GM10248 (cell line): ENCODE measurements around the gene BRF1.

ENCODE experiments used
- CTCF ChIA-PET: fragments of 300-600 bp; sonication (Branson Sonifier 250); formaldehyde crosslinking; extraction: SDS; loops from one replicate; lab custom pipeline; 2021; ENCODE audit warnings: antibody characterized with exemption; lab: Yijun Ruan, JAX
- POLR2A ChIA-PET: fragments of 350-650 bp; sonication (Branson Sonifier 250); formaldehyde crosslinking; extraction: SDS; loops from one replicate; lab custom pipeline; 2020; ENCODE audit warnings: antibody characterized with exemption; lab: Yijun Ruan, JAX
- DNase-seq: peaks from one replicate; pipeline ENCODE4 v3.0.0; 2012; ENCODE audit errors: extremely low spot score
- TF ChIP-seq, protein P1 (sequence below): IDR thresholded peaks from 2 replicates; pipeline ENCODE4 v1.5.1; 2012; ENCODE audit warnings: mild to moderate bottlenecking, low read depth; ENCODE audit errors: extremely low read depth, missing control alignments, control extremely low read depth

Gene BRF1

GRCh38 chr14:105193916-105194782, 106.7 kb downstream of the BRF1 start:
- POLR2A ChIA-PET, result no interaction called here
- CTCF ChIA-PET, result interaction anchor here (1.0 to 2.2 kb wide), 3 partner anchors 10 to 321 kb away, joined by 3 to 8 read pairs (median 3); no protein-coding TSS in a partner anchor
- no peak for DNase-seq
- TF ChIP-seq, protein P1, sequence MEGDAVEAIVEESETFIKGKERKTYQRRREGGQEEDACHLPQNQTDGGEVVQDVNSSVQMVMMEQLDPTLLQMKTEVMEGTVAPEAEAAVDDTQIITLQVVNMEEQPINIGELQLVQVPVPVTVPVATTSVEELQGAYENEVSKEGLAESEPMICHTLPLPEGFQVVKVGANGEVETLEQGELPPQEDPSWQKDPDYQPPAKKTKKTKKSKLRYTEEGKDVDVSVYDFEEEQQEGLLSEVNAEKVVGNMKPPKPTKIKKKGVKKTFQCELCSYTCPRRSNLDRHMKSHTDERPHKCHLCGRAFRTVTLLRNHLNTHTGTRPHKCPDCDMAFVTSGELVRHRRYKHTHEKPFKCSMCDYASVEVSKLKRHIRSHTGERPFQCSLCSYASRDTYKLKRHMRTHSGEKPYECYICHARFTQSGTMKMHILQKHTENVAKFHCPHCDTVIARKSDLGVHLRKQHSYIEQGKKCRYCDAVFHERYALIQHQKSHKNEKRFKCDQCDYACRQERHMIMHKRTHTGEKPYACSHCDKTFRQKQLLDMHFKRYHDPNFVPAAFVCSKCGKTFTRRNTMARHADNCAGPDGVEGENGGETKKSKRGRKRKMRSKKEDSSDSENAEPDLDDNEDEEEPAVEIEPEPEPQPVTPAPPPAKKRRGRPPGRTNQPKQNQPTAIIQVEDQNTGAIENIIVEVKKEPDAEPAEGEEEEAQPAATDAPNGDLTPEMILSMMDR, result no peak

DNA sequence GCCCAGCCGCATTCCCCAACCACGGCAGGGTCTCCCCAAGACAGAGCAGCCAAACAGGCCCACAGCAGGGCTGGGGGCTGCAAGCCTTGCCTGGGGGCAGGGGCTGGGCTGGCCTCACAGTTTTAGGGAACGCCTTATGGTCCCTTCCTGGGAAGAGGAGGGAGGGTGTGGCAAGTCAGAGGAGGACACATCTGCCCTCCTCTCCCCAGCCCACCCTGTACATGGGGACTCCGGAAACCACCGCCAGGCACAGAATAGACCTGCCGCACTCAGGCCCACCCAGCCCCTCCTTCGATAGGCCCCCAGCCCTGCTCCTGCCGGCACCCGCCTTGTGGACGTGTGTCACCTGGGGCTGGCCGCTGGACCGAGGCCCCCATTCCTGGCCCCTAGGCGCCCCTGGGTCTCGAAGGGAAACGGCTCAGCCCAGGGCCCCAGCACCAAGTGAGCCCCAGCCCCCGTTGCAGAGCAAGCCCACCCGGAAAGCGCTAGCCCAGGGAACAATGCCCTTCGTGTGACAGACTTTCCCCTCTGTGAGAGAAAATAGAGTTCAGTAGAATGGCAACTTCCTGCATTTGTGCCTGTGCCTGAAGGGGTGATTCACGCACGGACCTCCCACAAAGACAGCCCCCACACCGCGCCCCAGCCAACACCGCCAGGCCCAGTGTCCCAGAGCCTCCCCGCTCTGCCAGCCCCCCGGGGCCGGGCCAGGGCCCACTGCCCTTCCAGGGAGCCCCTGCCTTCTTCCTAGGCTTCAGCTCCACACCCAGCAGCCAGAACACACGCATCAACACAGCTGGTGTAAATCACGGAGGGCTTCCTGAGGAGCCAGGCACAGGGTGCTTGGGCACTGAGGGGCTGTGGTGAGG, 107.7 kb downstream of the BRF1 start:
- CTCF ChIA-PET, result interaction anchor here (1.0 to 2.2 kb wide), 2 partner anchors 8 to 159 kb away, joined by 3 to 8 read pairs; no protein-coding TSS in a partner anchor
- POLR2A ChIA-PET, result no interaction called here
- TF ChIP-seq, protein P1, result no peak
- no peak for DNase-seq

DNA sequence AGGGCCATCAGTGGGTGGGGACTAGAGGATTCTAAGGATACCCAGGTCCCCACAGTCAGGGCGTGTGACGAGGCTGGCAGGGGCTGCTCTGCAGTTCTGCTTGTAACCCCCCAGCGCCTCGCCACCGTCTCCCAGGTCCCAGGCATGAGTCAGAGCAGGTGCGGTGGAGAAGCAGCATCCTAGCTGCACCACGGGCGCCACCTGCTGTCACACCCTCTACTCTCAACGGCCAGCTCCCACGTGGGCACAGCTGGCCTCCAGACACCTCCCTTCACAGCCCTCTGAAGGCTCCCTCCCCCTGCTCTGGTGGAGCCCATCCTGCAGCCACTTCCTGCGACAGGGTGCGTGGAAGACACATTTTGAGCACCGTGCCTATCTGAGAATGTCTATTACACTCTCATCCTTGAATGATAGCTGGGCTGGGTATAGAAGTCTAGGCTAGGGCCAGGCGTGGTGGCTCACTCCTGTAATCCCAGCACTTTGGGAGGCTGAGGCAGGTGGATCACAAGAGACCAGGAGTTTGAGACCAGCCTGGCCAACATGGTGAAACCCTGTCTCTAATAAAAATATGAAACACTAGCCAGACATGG, 112.8 kb downstream of the BRF1 start:
- ChIA-PET POLR2A (interaction anchor here (0.7 kb wide), 1 partner anchor 237 kb away, joined by 3 read pairs; no protein-coding TSS in a partner anchor), CTCF (interaction anchor here (1.1 kb wide), 1 partner anchor 183 kb away, joined by 3 read pairs; no protein-coding TSS in a partner anchor)
- TF ChIP-seq, protein P1, result no peak

GRCh38 chr14:105187116-105187515, 113.7 kb downstream of the BRF1 start:
- TF ChIP-seq, protein P1, result no peak
- ChIA-PET POLR2A (no interaction called here), CTCF (no interaction called here)
- no peak for DNase-seq

More for the DNA sequence above, 112.8 kb downstream of the BRF1 start:
- no peak for DNase-seq

- ChIA-PET CTCF (no interaction called here), POLR2A (interaction anchor here (0.6 kb wide), 1 partner anchor 155 kb away, joined by 5 read pairs; no protein-coding TSS in a partner anchor)
- DNase-seq, result no peak
- TF ChIP-seq, protein P1, result no peak
Observed at GRCh38 chr14:105185973-105186372, 114.8 kb downstream of the BRF1 start.
